ENCODE data around the gene PTPRG. TPM values are rescaled to one million over a fixed set of nuclear protein-coding genes. Genes with fewer than 3 reads are reported as not detected.

PTPRG gene
- total RNA-seq, 1 experiment from 2014 or later, result 32.1 TPM

GRCh38 chr3:62100282-62100989 lies 539.1 kb downstream of the PTPRG start:
- no peaks in the 10 kb centered on the region for H4K20me1 ChIP-seq (ENCODE audit: insufficient read depth)
- no peak overlapping the region for H3K4me3 ChIP-seq (replicated peaks in 1 of 2; ENCODE audit: low read depth in 1 of 2, low read length in 2 of 2)
- CTCF ChIA-PET, result no interaction called here
- RAD21 ChIA-PET (ENCODE audit: low non-redundant PET in 1 of 2, low total read pairs in 2 of 2, uncharacterized antibody in 2 of 2, unreplicated experiment in 2 of 2), result no interaction called here
- no peak overlapping the region for H2AFZ ChIP-seq (ENCODE audit: low read depth, low read length, poor library complexity, severe bottlenecking)
- TF ChIP-seq CTCF (IDR thresholded peaks at IDR 0.05 in 2 of 3, conservative IDR thresholded peaks at IDR 0.05 in 1 of 3; ENCODE audit: borderline replicate concordance in 1 of 3, insufficient read depth in 1 of 3, low read depth in 2 of 3, low read length in 2 of 3), result no peak
- no peak for TF ChIP-seq SIN3A (IDR thresholded peaks at IDR 0.05; ENCODE audit: low read depth)
- TF ChIP-seq ZBTB33 (IDR thresholded peaks at IDR 0.05; ENCODE audit: extremely low read depth, insufficient replicate concordance, low read length), result no peak
- no peak for TF ChIP-seq REST (IDR thresholded peaks at IDR 0.05; ENCODE audit: low read depth)
- TF ChIP-seq EZH2phosphoT487 (IDR thresholded peaks at IDR 0.05; ENCODE audit: borderline replicate concordance), result no peak
- TF ChIP-seq ATF3 (IDR thresholded peaks at IDR 0.05), result no peak
- no peak for TF ChIP-seq CBX3 (IDR thresholded peaks at IDR 0.05; ENCODE audit: low read depth)
- no peak for TF ChIP-seq SRF (IDR thresholded peaks at IDR 0.05; ENCODE audit: low read depth)
- ATAC-seq (no peak), DNase-seq (ENCODE audit: low read depth, low spot score) (no peak)
- no peaks in the 10 kb centered on the region for H3K4me1 ChIP-seq (ENCODE audit: control insufficient read depth in 1 of 2, insufficient read depth in 2 of 2, low read length in 2 of 2)
- intact Hi-C loops (cut with micrococcal nuclease), result no loop called here
- no peaks in the 10 kb centered on the region for H3K9me3 ChIP-seq (ENCODE audit: control insufficient read depth in 1 of 2, insufficient read depth in 1 of 2, low read depth in 1 of 2, low read length in 2 of 2)
- no peaks in the 10 kb centered on the region for H3K36me3 ChIP-seq (ENCODE audit: control insufficient read depth in 1 of 2, insufficient read depth in 2 of 2, low read length in 2 of 2)
- POLR2A ChIA-PET, result no interaction called here
- H3K79me2 ChIP-seq (ENCODE audit: insufficient read depth, low read length), result no peaks in the 10 kb centered on the region
- no peak overlapping the region for H3K4me2 ChIP-seq (ENCODE audit: low read length)
- BruUV-seq (replicated peaks), result no TSS peak
- no peaks in the 10 kb centered on the region for H3K27me3 ChIP-seq (ENCODE audit: insufficient read depth, low read length)
- no peaks in the 10 kb centered on the region for H3K9me2 ChIP-seq (ENCODE audit: insufficient read depth)
- no peak overlapping the region for H3K9ac ChIP-seq (ENCODE audit: low read length)
- no peak overlapping the region for H3K27ac ChIP-seq (ENCODE audit: low read depth, low read length)
